Measurements from ENCODE around the gene CELSR1. TPM values are rescaled to one million over a fixed set of nuclear protein-coding genes. Genes with fewer than 3 reads are reported as not detected.
A peak's percentile ranks its signal among the peaks of the same experiment; 100 is the strongest.

CELSR1 gene
- total RNA-seq, 1 experiment from 2014 or later = 22.6 TPM

- no peak overlapping the region for H4K5ac ChIP-seq (ENCODE audit: insufficient read length, low read depth, low read length)
- no peaks in the 10 kb centered on the region for H3K23me2 ChIP-seq (ENCODE audit: insufficient read length, low read depth, low read length, poor library complexity, severe bottlenecking)
- no peaks in the 10 kb centered on the region for H3K9me3 Mint-ChIP-seq
- no peaks in the 10 kb centered on the region for H3K27me3 ChIP-seq (ENCODE audit: insufficient read depth, low read length)
- H3K4ac ChIP-seq (ENCODE audit: low read depth, low read length) = no peak overlapping the region
- peaks cover 20 to 37% of the 10 kb centered on the region in 2 experiments for H3K4me1 Mint-ChIP-seq
- no peak overlapping the region for H2AK5ac ChIP-seq (ENCODE audit: insufficient read length, low read length)
- no peak overlapping the region for H2AFZ ChIP-seq (ENCODE audit: low read length)
- no peak overlapping the region for H3K4me2 ChIP-seq (ENCODE audit: insufficient read depth, insufficient read length, low read length)
- no peak overlapping the region for H3K4me3 Mint-ChIP-seq
- no peak overlapping the region for H2BK15ac ChIP-seq (ENCODE audit: low read depth, low read length)
- no peak overlapping the region for H3K14ac ChIP-seq (ENCODE audit: insufficient read depth, low read length)
- H2BK12ac ChIP-seq (ENCODE audit: insufficient read length, low read depth, low read length) = no peak overlapping the region
- H3K23ac ChIP-seq (ENCODE audit: insufficient read length, low read depth, low read length) = no peak overlapping the region
- no peak overlapping the region for H3T11ph ChIP-seq (ENCODE audit: low read length)
- peaks cover 0 to 3% (median 0%) of the 10 kb centered on the region in 3 experiments; a peak in 1 of 7 replicates for H3K36me3 Mint-ChIP-seq (ENCODE audit: insufficient read depth in 1 of 3, low read depth in 3 of 3)
- peak overlapping the region; percentile 64 to 97 (median 90) for H3K27ac Mint-ChIP-seq
- no peak overlapping the region for H3K27ac ChIP-seq (ENCODE audit: insufficient read length, low read depth, low read length)
- H2BK20ac ChIP-seq (ENCODE audit: low read depth, low read length, poor library complexity, severe bottlenecking) = no peak overlapping the region
- H4K8ac ChIP-seq (replicated peaks; ENCODE audit: insufficient read length, low read depth, low read length) = no peak overlapping the region
- H3K27me3 Mint-ChIP-seq (ENCODE audit: low read depth) = no peaks in the 10 kb centered on the region; the same call in 1 of the 2 replicates
- H3K9ac ChIP-seq (ENCODE audit: extremely low read depth, insufficient read length, low read length) = no peak overlapping the region
- no peaks in the 10 kb centered on the region for H3K9me3 ChIP-seq (ENCODE audit: control insufficient read depth, low read depth, low read length)
- H3K4me1 ChIP-seq (ENCODE audit: insufficient read depth, low read length) = peaks cover 7% of the 10 kb centered on the region; the same call in 1 of the 2 replicates
- no peaks in the 10 kb centered on the region for H3K79me1 ChIP-seq (ENCODE audit: insufficient read depth, low read depth, low read length, poor library complexity, severe bottlenecking)
- no peak overlapping the region for H3K18ac ChIP-seq (ENCODE audit: insufficient read length, low read depth, low read length)
- no peaks in the 10 kb centered on the region for H4K20me1 ChIP-seq (ENCODE audit: control insufficient read depth, insufficient read depth, insufficient read length)
- no peak overlapping the region for H4K91ac ChIP-seq (ENCODE audit: insufficient read length, low read depth, low read length)
- H3K56ac ChIP-seq (ENCODE audit: insufficient read length, low read depth, low read length) = no peak overlapping the region
- H2BK5ac ChIP-seq (ENCODE audit: insufficient read length, low read length) = no peak overlapping the region
- no CpG with 5 or more reads among the region's 21 CpGs for WGBS (ENCODE audit: extremely low coverage, insufficient read length, low lambda C conversion rate)
- no peak for TF ChIP-seq CTCF (conservative IDR thresholded peaks at IDR 0.05)
- DNase-seq = no peak
- no peaks in the 10 kb centered on the region for H3K79me2 ChIP-seq (ENCODE audit: insufficient read depth, low read length)
- H2BK120ac ChIP-seq (ENCODE audit: low read depth, low read length, poor library complexity, severe bottlenecking) = no peak overlapping the region
Observed at GRCh38 chr22:46445771-46446420, 91.5 kb downstream of the CELSR1 start.

Data from H9 (cell line).